ENCODE measurements around the gene DLX3. TPM values are rescaled to one million over a fixed set of nuclear protein-coding genes. Genes with fewer than 3 reads are reported as not detected.

DLX3 gene
- polyA plus RNA-seq, 1 of the 3 experiments (the other 2 are of a cell fraction) = not detected

GRCh38 chr17:49944273-49944870 is 50.7 kb downstream of the DLX3 start:
- Histone ChIP-seq H3K4me3 (ENCODE audit: low read depth in 2 of 2, low read length in 1 of 2) (no peak overlapping the region), H3F3A (replicated peaks; ENCODE audit: insufficient read depth) (no peaks in the 10 kb centered on the region), H3K9me3 (no peaks in the 10 kb centered on the region), H4K20me1 (ENCODE audit: insufficient read depth) (no peaks in the 10 kb centered on the region), H3K79me2 (ENCODE audit: insufficient read depth) (no peaks in the 10 kb centered on the region), H3K36me3 (replicated peaks in 1 of 2; ENCODE audit: control insufficient read depth in 1 of 2, insufficient read depth in 2 of 2, low read length in 1 of 2) (no peaks in the 10 kb centered on the region), H2AFZ (ENCODE audit: low read depth) (no peak overlapping the region), H3K9me2 (no peaks in the 10 kb centered on the region), H3K4me1 (ENCODE audit: control insufficient read depth in 1 of 2, insufficient read depth in 2 of 2, low read depth in 1 of 2, low read length in 1 of 2) (no peaks in the 10 kb centered on the region), H3K9ac (no peak overlapping the region), H3K4me2 (no peak overlapping the region), H3K27ac (ENCODE audit: low read depth in 2 of 2, low read length in 1 of 2) (no peak overlapping the region), H3K27me3 (ENCODE audit: insufficient read depth) (peaks cover 85% of the 10 kb centered on the region)
- TF ChIP-seq, protein P1, sequence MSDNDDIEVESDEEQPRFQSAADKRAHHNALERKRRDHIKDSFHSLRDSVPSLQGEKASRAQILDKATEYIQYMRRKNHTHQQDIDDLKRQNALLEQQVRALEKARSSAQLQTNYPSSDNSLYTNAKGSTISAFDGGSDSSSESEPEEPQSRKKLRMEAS (IDR thresholded peaks at IDR 0.05; ENCODE audit: low read depth) = no peak
- TF ChIP-seq NFIC (IDR thresholded peaks at IDR 0.05; ENCODE audit: borderline replicate concordance) = no peak
- no peak for TF ChIP-seq FOXM1 (IDR thresholded peaks at IDR 0.05; ENCODE audit: low read depth)
- TF ChIP-seq JUND (IDR thresholded peaks at IDR 0.05) = no peak
- TF ChIP-seq TCF12 (IDR thresholded peaks at IDR 0.05) = no peak
- no peak for TF ChIP-seq SIN3A (IDR thresholded peaks at IDR 0.05; ENCODE audit: borderline replicate concordance, low read depth, low read length)
- TF ChIP-seq, protein P2, sequence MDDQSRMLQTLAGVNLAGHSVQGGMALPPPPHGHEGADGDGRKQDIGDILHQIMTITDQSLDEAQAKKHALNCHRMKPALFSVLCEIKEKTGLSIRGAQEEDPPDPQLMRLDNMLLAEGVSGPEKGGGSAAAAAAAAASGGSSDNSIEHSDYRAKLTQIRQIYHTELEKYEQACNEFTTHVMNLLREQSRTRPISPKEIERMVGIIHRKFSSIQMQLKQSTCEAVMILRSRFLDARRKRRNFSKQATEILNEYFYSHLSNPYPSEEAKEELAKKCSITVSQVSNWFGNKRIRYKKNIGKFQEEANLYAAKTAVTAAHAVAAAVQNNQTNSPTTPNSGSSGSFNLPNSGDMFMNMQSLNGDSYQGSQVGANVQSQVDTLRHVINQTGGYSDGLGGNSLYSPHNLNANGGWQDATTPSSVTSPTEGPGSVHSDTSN (IDR thresholded peaks at IDR 0.05) = no peak
- TF ChIP-seq, protein P3, sequence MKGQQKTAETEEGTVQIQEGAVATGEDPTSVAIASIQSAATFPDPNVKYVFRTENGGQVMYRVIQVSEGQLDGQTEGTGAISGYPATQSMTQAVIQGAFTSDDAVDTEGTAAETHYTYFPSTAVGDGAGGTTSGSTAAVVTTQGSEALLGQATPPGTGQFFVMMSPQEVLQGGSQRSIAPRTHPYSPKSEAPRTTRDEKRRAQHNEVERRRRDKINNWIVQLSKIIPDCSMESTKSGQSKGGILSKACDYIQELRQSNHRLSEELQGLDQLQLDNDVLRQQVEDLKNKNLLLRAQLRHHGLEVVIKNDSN (IDR thresholded peaks at IDR 0.05; ENCODE audit: borderline replicate concordance, low read depth) = no peak
- no peak for TF ChIP-seq TAF1 (IDR thresholded peaks at IDR 0.05; ENCODE audit: borderline replicate concordance, low read depth, low read length)
- TF ChIP-seq GABPA (IDR thresholded peaks at IDR 0.05; ENCODE audit: low read depth) = no peak
- no peak for TF ChIP-seq CTCF (IDR thresholded peaks at IDR 0.05)
- no peak for TF ChIP-seq ZBTB33 (IDR thresholded peaks at IDR 0.05; ENCODE audit: borderline replicate concordance, low read depth)
- no peak for TF ChIP-seq EP300 (IDR thresholded peaks at IDR 0.05; ENCODE audit: borderline replicate concordance in 1 of 2, low read depth in 1 of 2, low read length in 1 of 2)
- no peak for TF ChIP-seq FOXJ3 (CRISPR knock-in tag; IDR thresholded peaks at IDR 0.05)
- TF ChIP-seq ELF1 (IDR thresholded peaks at IDR 0.05) = no peak
- TF ChIP-seq, protein P4, sequence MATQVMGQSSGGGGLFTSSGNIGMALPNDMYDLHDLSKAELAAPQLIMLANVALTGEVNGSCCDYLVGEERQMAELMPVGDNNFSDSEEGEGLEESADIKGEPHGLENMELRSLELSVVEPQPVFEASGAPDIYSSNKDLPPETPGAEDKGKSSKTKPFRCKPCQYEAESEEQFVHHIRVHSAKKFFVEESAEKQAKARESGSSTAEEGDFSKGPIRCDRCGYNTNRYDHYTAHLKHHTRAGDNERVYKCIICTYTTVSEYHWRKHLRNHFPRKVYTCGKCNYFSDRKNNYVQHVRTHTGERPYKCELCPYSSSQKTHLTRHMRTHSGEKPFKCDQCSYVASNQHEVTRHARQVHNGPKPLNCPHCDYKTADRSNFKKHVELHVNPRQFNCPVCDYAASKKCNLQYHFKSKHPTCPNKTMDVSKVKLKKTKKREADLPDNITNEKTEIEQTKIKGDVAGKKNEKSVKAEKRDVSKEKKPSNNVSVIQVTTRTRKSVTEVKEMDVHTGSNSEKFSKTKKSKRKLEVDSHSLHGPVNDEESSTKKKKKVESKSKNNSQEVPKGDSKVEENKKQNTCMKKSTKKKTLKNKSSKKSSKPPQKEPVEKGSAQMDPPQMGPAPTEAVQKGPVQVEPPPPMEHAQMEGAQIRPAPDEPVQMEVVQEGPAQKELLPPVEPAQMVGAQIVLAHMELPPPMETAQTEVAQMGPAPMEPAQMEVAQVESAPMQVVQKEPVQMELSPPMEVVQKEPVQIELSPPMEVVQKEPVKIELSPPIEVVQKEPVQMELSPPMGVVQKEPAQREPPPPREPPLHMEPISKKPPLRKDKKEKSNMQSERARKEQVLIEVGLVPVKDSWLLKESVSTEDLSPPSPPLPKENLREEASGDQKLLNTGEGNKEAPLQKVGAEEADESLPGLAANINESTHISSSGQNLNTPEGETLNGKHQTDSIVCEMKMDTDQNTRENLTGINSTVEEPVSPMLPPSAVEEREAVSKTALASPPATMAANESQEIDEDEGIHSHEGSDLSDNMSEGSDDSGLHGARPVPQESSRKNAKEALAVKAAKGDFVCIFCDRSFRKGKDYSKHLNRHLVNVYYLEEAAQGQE (IDR thresholded peaks at IDR 0.05; ENCODE audit: low read depth, low read length) = no peak
- no peak for TF ChIP-seq MXI1 (IDR thresholded peaks at IDR 0.05; ENCODE audit: low read depth, low read length)
- DNase-seq = no peak
- WGBS (ENCODE audit: low lambda C conversion rate) = 38% methylated on average over 26 of the region's 26 CpGs
- POLR2A ChIA-PET = no interaction called here
- CTCF ChIA-PET = interaction anchor here (0.9 to 55.0 kb wide), 4 partner anchors 9 to 83 kb away, joined by 4 to 1225 read pairs (median 132); partner anchors contain the start of gene DLX3
